ENCODE results near the gene TANGO2.

TANGO2 gene

GRCh38 chr22:20020533-20021195, at the start of gene TANGO2:
Gene TANGO2, plus strand, starts transcription at chr22:20021110. Its CDS starts 15,689 bp downstream, at chr22:20036799.
- peak; percentile 89 for DNase-seq

- no peak for DNase-seq
These were observed 49.4 kb upstream of the TANGO2 start for GRCh38 chr22:19971276-19972124.

- no peak for DNase-seq
These were observed 48.7 kb upstream of the TANGO2 start for GRCh38 chr22:19972251-19972650.

GRCh38 chr22:19972652-19973550, 48.0 kb upstream of the TANGO2 start:
- DNase-seq: no peak

GRCh38 chr22:19973551-19974267, 47.2 kb upstream of the TANGO2 start:
- no peak for DNase-seq

- peak; percentile 76 for DNase-seq
These were observed 46.5 kb upstream of the TANGO2 start for GRCh38 chr22:19974268-19974861.

GRCh38 chr22:19974935-19975706, 45.8 kb upstream of the TANGO2 start:
- DNase-seq: peak; percentile 35

GRCh38 chr22:19975707-19976035, 45.2 kb upstream of the TANGO2 start:
- no peak for DNase-seq

GRCh38 chr22:19976671-19977070, 44.2 kb upstream of the TANGO2 start:
- no peak for DNase-seq

- no peak for DNase-seq
These were observed 43.3 kb upstream of the TANGO2 start for GRCh38 chr22:19977296-19978243.

- no peak for DNase-seq
These were observed 42.2 kb upstream of the TANGO2 start for GRCh38 chr22:19978748-19979147.

GRCh38 chr22:19979712-19980493, 41.0 kb upstream of the TANGO2 start:
- DNase-seq: no peak

- no peak for DNase-seq
These were observed 40.1 kb upstream of the TANGO2 start for GRCh38 chr22:19980766-19981165.

GRCh38 chr22:19981171-19981960, 39.5 kb upstream of the TANGO2 start:
- DNase-seq: no peak

- no peak for DNase-seq
These were observed 38.7 kb upstream of the TANGO2 start for GRCh38 chr22:19981961-19982920.

- no peak for DNase-seq
These were observed 37.8 kb upstream of the TANGO2 start for GRCh38 chr22:19982991-19983578.

- DNase-seq: no peak
These were observed 37.2 kb upstream of the TANGO2 start for GRCh38 chr22:19983741-19984140.

Measured in NCI-H2171 (cell line).